BJ (cell line): ENCODE results near the gene KIAA0753. TPM values are rescaled to one million over a fixed set of nuclear protein-coding genes. Genes with fewer than 3 reads are reported as not detected.

ENCODE experiments used
- CTCF ChIA-PET: fragments of 350-600 bp; formaldehyde crosslinking; extraction: SDS; loops from one replicate; lab custom pipeline; 2021; ENCODE audit warnings: antibody characterized with exemption, inconsistent platforms; lab: Yijun Ruan, JAX
- POLR2A ChIA-PET: fragments of 300-600 bp; sonication (Branson Sonifier 250); formaldehyde crosslinking; extraction: SDS; loops from one replicate; lab custom pipeline; 2021; ENCODE audit warnings: antibody characterized with exemption; lab: Charles Lee
- DNase-seq: peaks from one replicate; pipeline ENCODE4 v3.0.0-alpha.2; 2011; ENCODE audit warnings: low read depth
- H3K27me3 ChIP-seq: 2 replicates; pipeline ENCODE4 v1.6.0; 2011; ENCODE audit warnings: low read length; ENCODE audit not compliant: control insufficient read depth, insufficient read depth
- H3K36me3 ChIP-seq: 2 replicates; pipeline ENCODE4 v1.5.1; 2011; ENCODE audit warnings: low read length; ENCODE audit not compliant: control insufficient read depth, insufficient read depth
- H3K4me3 ChIP-seq: 2 replicates; pipeline ENCODE4 v1.5.1; 2011; ENCODE audit warnings: low read depth, mild to moderate bottlenecking, control low read depth, low read length
- polyA plus RNA-seq: library from polyadenylated mRNA; depleted of rRNA; stranded (reverse); fragments of >200 nt; gene quantifications from 2 replicates; pipeline ENCODE4 v1.2.3, GENCODE V29; 2011
- TF ChIP-seq, protein P1 (sequence below): IDR thresholded peaks from 2 replicates; pipeline ENCODE4 v1.5.1; 2011; ENCODE audit warnings: low read depth, mild to moderate bottlenecking, control low read depth, inconsistent platforms, low read length, moderate library complexity; ENCODE audit not compliant: insufficient read depth

The KIAA0753 gene
- polyA plus RNA-seq, 1 experiment: 5.4 TPM

DNA sequence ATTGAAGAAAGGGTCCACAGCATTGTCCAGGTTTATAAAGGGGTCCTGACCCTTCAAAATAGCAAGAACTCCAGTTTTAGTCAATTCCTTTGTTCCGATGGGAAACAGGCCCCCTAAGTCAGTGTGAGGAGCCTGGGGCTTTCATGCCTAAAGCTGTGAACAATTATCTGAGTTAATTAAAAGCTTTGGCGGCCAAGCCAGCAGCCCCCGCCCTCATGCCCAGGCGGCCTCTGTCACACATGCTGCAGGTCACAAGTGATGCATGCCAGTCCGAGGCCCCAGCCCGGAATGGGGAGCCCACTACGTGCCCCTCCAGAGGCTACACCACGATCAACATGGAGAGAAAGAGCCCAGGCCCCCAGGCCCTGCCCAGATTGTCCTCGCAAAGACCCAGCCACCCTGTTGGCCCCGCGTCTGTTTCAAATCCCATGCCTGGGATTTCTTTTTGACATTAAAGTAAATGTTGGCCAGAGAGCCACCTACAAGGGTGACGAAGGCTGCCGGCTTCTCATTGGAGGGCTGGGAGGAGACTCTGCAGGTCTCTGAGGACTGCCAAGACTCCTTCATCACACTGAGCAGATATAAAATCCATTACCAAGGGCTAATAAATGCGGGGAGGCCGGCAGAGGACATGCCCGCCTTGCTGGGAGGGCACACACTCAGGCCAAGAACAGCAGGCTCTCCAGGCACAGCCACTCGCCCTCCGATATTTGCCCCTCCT is 69.6 kb downstream of the KIAA0753 start:
- Histone ChIP-seq H3K27me3 (no peaks in the 10 kb centered on the region), H3K4me3 (no peak overlapping the region), H3K36me3 (no peaks in the 10 kb centered on the region; the same call in 1 of the 2 replicates)
- no peak for DNase-seq
- ChIA-PET POLR2A (no interaction called here), CTCF (no interaction called here)
- TF ChIP-seq, protein P1, sequence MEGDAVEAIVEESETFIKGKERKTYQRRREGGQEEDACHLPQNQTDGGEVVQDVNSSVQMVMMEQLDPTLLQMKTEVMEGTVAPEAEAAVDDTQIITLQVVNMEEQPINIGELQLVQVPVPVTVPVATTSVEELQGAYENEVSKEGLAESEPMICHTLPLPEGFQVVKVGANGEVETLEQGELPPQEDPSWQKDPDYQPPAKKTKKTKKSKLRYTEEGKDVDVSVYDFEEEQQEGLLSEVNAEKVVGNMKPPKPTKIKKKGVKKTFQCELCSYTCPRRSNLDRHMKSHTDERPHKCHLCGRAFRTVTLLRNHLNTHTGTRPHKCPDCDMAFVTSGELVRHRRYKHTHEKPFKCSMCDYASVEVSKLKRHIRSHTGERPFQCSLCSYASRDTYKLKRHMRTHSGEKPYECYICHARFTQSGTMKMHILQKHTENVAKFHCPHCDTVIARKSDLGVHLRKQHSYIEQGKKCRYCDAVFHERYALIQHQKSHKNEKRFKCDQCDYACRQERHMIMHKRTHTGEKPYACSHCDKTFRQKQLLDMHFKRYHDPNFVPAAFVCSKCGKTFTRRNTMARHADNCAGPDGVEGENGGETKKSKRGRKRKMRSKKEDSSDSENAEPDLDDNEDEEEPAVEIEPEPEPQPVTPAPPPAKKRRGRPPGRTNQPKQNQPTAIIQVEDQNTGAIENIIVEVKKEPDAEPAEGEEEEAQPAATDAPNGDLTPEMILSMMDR: no peak

- ChIA-PET POLR2A (no interaction called here), CTCF (interaction anchor here (1.4 kb wide), 1 partner anchor 97 kb away, joined by 4 read pairs; no protein-coding TSS in a partner anchor)
- no peak overlapping the region for H3K4me3 ChIP-seq
- TF ChIP-seq, protein P1: no peak
- H3K36me3 ChIP-seq: no peaks in the 10 kb centered on the region
- no peak for DNase-seq
- H3K27me3 ChIP-seq: no peaks in the 10 kb centered on the region
Measured at GRCh38 chr17:6569370-6570285, 70.9 kb downstream of the KIAA0753 start.

DNA sequence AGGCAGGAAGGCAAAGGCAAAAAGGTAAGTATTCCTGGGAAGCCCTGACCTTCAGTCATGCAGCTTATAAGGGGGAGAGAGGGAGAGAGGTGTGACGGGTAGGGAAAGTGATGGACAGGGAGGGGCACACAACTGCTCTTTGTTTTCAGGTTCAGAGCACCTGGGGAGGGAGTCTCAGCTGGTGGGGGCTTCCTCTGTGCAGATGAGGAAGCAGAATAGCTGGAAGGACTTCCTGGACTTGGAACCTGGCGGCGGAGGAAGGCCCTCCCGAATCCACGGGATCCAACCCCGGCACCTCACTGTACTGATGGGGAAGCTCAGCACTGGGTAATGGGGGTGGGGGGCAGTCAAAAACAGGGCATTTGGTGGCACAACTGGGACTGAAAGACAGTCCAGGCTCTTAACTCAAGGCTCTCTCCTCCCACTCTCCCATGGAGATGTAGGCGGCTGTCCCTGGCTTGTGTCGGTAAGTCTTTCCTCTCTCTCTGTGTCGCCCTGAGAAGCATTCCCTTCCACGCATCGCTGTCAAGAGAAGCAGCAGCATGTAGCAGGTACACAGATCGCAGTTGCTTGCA is 72.2 kb downstream of the KIAA0753 start:
- H3K4me3 ChIP-seq: no peak overlapping the region
- no peak for DNase-seq
- CTCF ChIA-PET: interaction anchor here (0.7 to 1.2 kb wide), 3 partner anchors 8 to 96 kb away, joined by 3 read pairs; no protein-coding TSS in a partner anchor
- POLR2A ChIA-PET: no interaction called here
- no peaks in the 10 kb centered on the region for H3K27me3 ChIP-seq
- TF ChIP-seq, protein P1: no peak
- no peaks in the 10 kb centered on the region for H3K36me3 ChIP-seq

- CTCF ChIA-PET: interaction anchor here (0.7 to 1.2 kb wide), 3 partner anchors 8 to 95 kb away, joined by 3 read pairs; no protein-coding TSS in a partner anchor
- POLR2A ChIA-PET: no interaction called here
- Histone ChIP-seq H3K27me3 (no peaks in the 10 kb centered on the region), H3K4me3 (no peak overlapping the region), H3K36me3 (no peaks in the 10 kb centered on the region)
- no peak for DNase-seq
- TF ChIP-seq, protein P1: no peak
Measured at GRCh38 chr17:6567528-6568183, 72.9 kb downstream of the KIAA0753 start.
